ENCODE data around the gene TYW1B.
"Not testable (repeated sequence)": the region's sequence is repeated elsewhere in the genome, so short reads cannot be mapped to it uniquely, and the experiment has no call there.

Gene TYW1B

GRCh38 chr7:72806851-72807250 lies 21.1 kb downstream of the TYW1B start:
- H3K36me3 ChIP-seq: peaks cover 12 to 51% (median 43%) of the 10 kb centered on the region in 3 donors
- H3K9me3 ChIP-seq; DNase-seq; H3K4me3 ChIP-seq; intact Hi-C loops (cut with DNase I; ENCODE audit: low total_unique reads); H3K27me3 ChIP-seq; H3K4me1 ChIP-seq; H3K27ac ChIP-seq: not testable (repeated sequence)

GRCh38 chr7:72805526-72806494 lies 22.2 kb downstream of the TYW1B start:
- no peak for DNase-seq
- no peaks in the 10 kb centered on the region for H3K9me3 ChIP-seq
- H3K27ac ChIP-seq: no peak overlapping the region
- no peaks in the 10 kb centered on the region for H3K27me3 ChIP-seq
- H3K36me3 ChIP-seq: peaks cover 12 to 53% (median 36%) of the 10 kb centered on the region in 3 donors
- TF ChIP-seq CTCF (IDR thresholded peaks at IDR 0.05): no peak
- intact Hi-C loops (cut with DNase I; ENCODE audit: low total_unique reads): no loop called here
- H3K4me1 ChIP-seq: no peaks in the 10 kb centered on the region
- no peak overlapping the region for H3K4me3 ChIP-seq

DNA sequence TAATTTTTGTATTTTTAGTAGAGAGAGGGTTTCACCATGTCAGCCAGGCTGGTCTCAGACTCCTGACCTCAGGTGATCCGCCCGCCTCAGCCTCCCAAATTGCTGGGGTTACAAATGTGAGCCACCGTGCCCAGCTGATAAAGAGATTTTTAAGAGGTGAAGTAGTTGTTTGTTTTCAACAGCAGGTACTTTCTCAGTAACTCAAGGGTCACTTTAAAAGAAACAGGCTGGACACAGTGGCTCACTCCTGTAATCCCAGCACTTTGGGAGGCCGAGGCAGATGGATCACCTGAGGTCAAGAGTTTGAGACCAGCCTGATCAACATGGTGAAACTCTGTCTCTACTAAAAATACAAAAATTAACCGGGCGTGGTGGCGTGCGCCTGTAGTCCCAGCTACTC lies 24.2 kb downstream of the TYW1B start:
- H3K27me3 ChIP-seq; H3K27ac ChIP-seq; H3K9me3 ChIP-seq; DNase-seq; H3K4me1 ChIP-seq; H3K4me3 ChIP-seq; intact Hi-C loops (cut with DNase I; ENCODE audit: low total_unique reads): not testable (repeated sequence)
- H3K36me3 ChIP-seq: peaks cover 12 to 47% (median 31%) of the 10 kb centered on the region in 3 donors

- H3K27me3 ChIP-seq; intact Hi-C loops (cut with DNase I; ENCODE audit: low total_unique reads); H3K4me1 ChIP-seq; H3K4me3 ChIP-seq; H3K27ac ChIP-seq; H3K9me3 ChIP-seq; DNase-seq: not testable (repeated sequence)
- H3K36me3 ChIP-seq: peaks cover 12 to 32% (median 30%) of the 10 kb centered on the region in 3 donors
Observed at GRCh38 chr7:72801564-72801963, 26.4 kb downstream of the TYW1B start.

GRCh38 chr7:72795401-72795800 lies 32.6 kb downstream of the TYW1B start:
- H3K27ac ChIP-seq; H3K9me3 ChIP-seq; H3K4me1 ChIP-seq; intact Hi-C loops (cut with DNase I; ENCODE audit: low total_unique reads); DNase-seq; H3K27me3 ChIP-seq; H3K4me3 ChIP-seq: not testable (repeated sequence)
- peaks cover 0 to 31% (median 0%) of the 10 kb centered on the region in 3 donors for H3K36me3 ChIP-seq

DNA sequence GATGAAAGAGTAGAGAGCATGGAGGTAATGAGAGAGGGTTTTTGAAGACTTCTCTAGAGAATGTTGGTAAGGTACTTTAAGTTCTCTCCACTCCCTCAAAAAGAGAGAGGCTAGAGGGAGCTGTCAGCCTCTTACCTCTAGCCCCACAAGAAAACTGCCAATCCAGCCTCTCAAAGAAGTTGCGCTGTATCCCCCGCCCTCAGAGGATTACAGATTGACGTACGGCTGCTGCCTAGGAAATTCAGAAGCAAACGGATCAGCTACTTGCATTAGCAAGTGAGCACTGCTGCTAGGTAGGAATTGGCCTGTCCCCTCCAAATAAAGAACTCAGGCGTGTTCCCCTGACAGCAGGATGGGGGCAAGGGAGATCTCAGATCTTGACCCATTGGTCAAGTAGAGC lies 34.2 kb downstream of the TYW1B start:
- no peak overlapping the region for H3K27ac ChIP-seq
- intact Hi-C loops (cut with DNase I; ENCODE audit: low total_unique reads): no loop called here
- no peak for DNase-seq
- H3K4me1 ChIP-seq: no peaks in the 10 kb centered on the region
- peaks cover 0 to 31% (median 0%) of the 10 kb centered on the region in 3 donors for H3K36me3 ChIP-seq
- no peaks in the 10 kb centered on the region for H3K27me3 ChIP-seq
- H3K9me3 ChIP-seq: no peaks in the 10 kb centered on the region
- no peak overlapping the region for H3K4me3 ChIP-seq
- no peak for TF ChIP-seq CTCF (IDR thresholded peaks at IDR 0.05)

DNA sequence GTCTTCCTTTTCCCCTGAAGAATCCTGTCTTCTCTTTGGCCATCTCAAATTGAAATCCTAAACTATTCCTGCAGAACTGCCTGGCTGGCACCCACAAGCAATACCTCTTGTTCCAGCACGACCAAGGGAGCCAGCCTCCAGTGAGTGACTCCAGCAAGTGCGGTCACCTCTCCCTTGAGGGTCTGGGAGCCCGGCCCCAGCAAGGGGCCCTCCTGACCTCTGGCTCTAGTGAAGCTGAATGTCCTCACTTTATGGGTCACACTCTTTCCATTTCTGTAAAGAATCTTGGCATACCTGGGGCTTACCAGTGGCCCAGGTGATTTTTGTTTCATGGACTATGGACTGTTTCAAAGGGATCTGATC lies 37.3 kb downstream of the TYW1B start:
- H3K9me3 ChIP-seq; H3K4me1 ChIP-seq; H3K4me3 ChIP-seq; H3K27ac ChIP-seq; intact Hi-C loops (cut with DNase I; ENCODE audit: low total_unique reads); DNase-seq; H3K27me3 ChIP-seq: not testable (repeated sequence)
- peaks cover 0 to 24% (median 0%) of the 10 kb centered on the region in 3 donors for H3K36me3 ChIP-seq

DNA sequence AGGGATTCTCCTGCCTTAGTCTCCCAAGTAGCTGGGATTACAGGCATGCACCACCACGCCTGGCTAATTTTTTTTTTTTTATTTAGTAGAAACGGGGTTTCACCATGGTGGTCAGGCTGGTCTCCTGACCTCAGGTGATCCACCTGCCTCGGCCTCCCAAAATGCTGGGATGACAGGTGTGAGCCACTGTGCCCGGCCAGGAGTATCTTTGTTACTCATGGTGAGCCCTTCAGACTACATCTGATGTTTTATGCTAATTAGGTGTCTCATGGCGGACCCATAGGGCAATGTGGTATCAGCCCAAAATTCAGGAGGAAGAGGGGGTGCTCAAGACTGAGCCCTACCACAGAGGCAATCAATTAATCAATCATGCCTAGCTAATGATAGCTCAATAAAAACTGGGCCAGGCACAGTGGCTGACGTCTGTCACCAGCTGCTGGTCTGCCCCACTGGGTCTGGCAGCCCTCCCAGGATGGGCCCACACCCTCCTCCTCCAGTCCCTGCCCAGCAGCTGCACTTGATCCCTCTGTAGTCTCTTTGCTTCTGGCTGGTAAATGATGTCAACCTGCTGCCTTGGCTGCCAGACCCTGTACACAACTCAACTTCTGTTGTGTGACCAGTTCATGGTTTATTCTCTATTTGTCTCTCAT lies 37.8 kb downstream of the TYW1B start:
- H3K4me1 ChIP-seq; intact Hi-C loops (cut with DNase I; ENCODE audit: low total_unique reads); DNase-seq; H3K9me3 ChIP-seq; H3K4me3 ChIP-seq; H3K27me3 ChIP-seq; H3K27ac ChIP-seq: not testable (repeated sequence)
- peaks cover 0 to 24% (median 0%) of the 10 kb centered on the region in 3 donors for H3K36me3 ChIP-seq

All from tibial artery (tissue), 4 donors.